Endothelial cell of umbilical vein (primary cell): ENCODE results near the gene MFAP4.

ENCODE experiments used
- CTCF ChIP-seq, 2 donors: IDR thresholded peaks; 1 replicate in 1 of 2; 2 replicates in 1 of 2; pipeline ENCODE4 v1.5.1; 2011; ENCODE audit warnings: low read length in 2 of 2, mild to moderate bottlenecking in 2 of 2, moderate library complexity in 2 of 2, control low read depth in 1 of 2, inconsistent platforms in 1 of 2, low read depth in 1 of 2; ENCODE audit not compliant: insufficient read depth in 1 of 2; ENCODE audit errors: extremely low read depth in 1 of 2
- POLR2AphosphoS5 ChIP-seq: IDR thresholded peaks from 2 replicates; pipeline ENCODE4 v1.6.1; 2012; ENCODE audit warnings: low read depth, mild to moderate bottlenecking, control low read depth, low read length, moderate library complexity; ENCODE audit not compliant: insufficient read depth

- TF ChIP-seq CTCF (IDR thresholded peaks at IDR 0.05; ENCODE audit: extremely low read depth in 1 of 2, insufficient read depth in 1 of 2, low read depth in 1 of 2, low read length in 2 of 2) (no peak), POLR2AphosphoS5 (no peak)
These were observed 10.2 kb downstream of the MFAP4 start for GRCh38 chr17:19376811-19377210.
